Left hindlimb (tissue), 1 donor: ENCODE data around the gene RICTOR.
"Not testable (repeated sequence)": the region's sequence is repeated elsewhere in the genome, so short reads cannot be mapped to it uniquely, and the experiment has no call there.

ENCODE experiments used
- DNase-seq: peaks from one replicate; pipeline ENCODE4 v3.0.0-alpha.2; 2018

The RICTOR gene

GRCh38 chr5:39055027-39055767, 19.0 kb downstream of the RICTOR start:
- DNase-seq: no peak

GRCh38 chr5:39053189-39053588, 21.0 kb downstream of the RICTOR start:
- DNase-seq: no peak

- DNase-seq: no peak
Measured at GRCh38 chr5:39052141-39052540, 22.1 kb downstream of the RICTOR start.

GRCh38 chr5:39049315-39049714, 24.9 kb downstream of the RICTOR start:
- no peak for DNase-seq

- no peak for DNase-seq
Measured at GRCh38 chr5:39040875-39041274, 33.3 kb downstream of the RICTOR start.

GRCh38 chr5:39034493-39034892, 39.7 kb downstream of the RICTOR start:
- DNase-seq: not testable (repeated sequence)

GRCh38 chr5:39031041-39031440, 43.2 kb downstream of the RICTOR start:
- no peak for DNase-seq

GRCh38 chr5:39025456-39025855, 48.7 kb downstream of the RICTOR start:
- no peak for DNase-seq

GRCh38 chr5:39024884-39025283, 49.3 kb downstream of the RICTOR start:
- DNase-seq: no peak

- no peak for DNase-seq
Measured at GRCh38 chr5:39024005-39024404, 50.2 kb downstream of the RICTOR start.

- no peak for DNase-seq
Measured at GRCh38 chr5:39023121-39023520, 51.1 kb downstream of the RICTOR start.

GRCh38 chr5:39022151-39022550, 52.0 kb downstream of the RICTOR start:
- no peak for DNase-seq

GRCh38 chr5:39021413-39021812, 52.8 kb downstream of the RICTOR start:
- no peak for DNase-seq

- DNase-seq: no peak
Measured at GRCh38 chr5:39020458-39020857, 53.7 kb downstream of the RICTOR start.

- DNase-seq: no peak
Measured at GRCh38 chr5:39019254-39019653, 54.9 kb downstream of the RICTOR start.

GRCh38 chr5:39017504-39017903, 56.7 kb downstream of the RICTOR start:
- no peak for DNase-seq

GRCh38 chr5:39016587-39017275, 57.5 kb downstream of the RICTOR start:
- DNase-seq: no peak

- no peak for DNase-seq
Measured at GRCh38 chr5:39015743-39016586, 58.2 kb downstream of the RICTOR start.

- no peak for DNase-seq
Measured at GRCh38 chr5:39014561-39014960, 59.6 kb downstream of the RICTOR start.

- no peak for DNase-seq
Measured at GRCh38 chr5:39013938-39014337, 60.3 kb downstream of the RICTOR start.

- DNase-seq: not testable (repeated sequence)
Measured at GRCh38 chr5:39010958-39011357, 63.2 kb downstream of the RICTOR start.

GRCh38 chr5:39009981-39010380, 64.2 kb downstream of the RICTOR start:
- DNase-seq: no peak

GRCh38 chr5:39009280-39009679, 64.9 kb downstream of the RICTOR start:
- DNase-seq: no peak

- DNase-seq: no peak
Measured at GRCh38 chr5:39006650-39007049, 67.5 kb downstream of the RICTOR start.
